ENCODE measurements around the gene TMEM258.

The TMEM258 gene

GRCh38 chr11:61792310-61793082, at the start of gene TMEM258, which contains the start of gene FEN1:
Gene TMEM258, minus strand, starts transcription at chr11:61792599. Its CDS starts 41 bp downstream, at chr11:61792558.
Gene FEN1, plus strand, starts transcription at chr11:61792911. Its CDS starts 2,451 bp downstream, at chr11:61795362.
- peak within 1 kb of the TSS; percentile 95 for H3K4me3 ChIP-seq
- H3K36me3 ChIP-seq (replicated peaks) = peaks cover 68% of the 10 kb centered on the region
- H3K27me3 ChIP-seq (ENCODE audit: low read depth) = no peaks in the 10 kb centered on the region
- in situ Hi-C loops (cut with MboI; ENCODE audit: low sequenced_read_pairs) = no loop called here
- peak; percentile 90 to 93 for DNase-seq (ENCODE audit: low spot score in 2 of 2)
- H3K9me3 ChIP-seq = no peaks in the 10 kb centered on the region
- peaks cover 16% of the 10 kb centered on the region for H3K4me1 ChIP-seq

DNA sequence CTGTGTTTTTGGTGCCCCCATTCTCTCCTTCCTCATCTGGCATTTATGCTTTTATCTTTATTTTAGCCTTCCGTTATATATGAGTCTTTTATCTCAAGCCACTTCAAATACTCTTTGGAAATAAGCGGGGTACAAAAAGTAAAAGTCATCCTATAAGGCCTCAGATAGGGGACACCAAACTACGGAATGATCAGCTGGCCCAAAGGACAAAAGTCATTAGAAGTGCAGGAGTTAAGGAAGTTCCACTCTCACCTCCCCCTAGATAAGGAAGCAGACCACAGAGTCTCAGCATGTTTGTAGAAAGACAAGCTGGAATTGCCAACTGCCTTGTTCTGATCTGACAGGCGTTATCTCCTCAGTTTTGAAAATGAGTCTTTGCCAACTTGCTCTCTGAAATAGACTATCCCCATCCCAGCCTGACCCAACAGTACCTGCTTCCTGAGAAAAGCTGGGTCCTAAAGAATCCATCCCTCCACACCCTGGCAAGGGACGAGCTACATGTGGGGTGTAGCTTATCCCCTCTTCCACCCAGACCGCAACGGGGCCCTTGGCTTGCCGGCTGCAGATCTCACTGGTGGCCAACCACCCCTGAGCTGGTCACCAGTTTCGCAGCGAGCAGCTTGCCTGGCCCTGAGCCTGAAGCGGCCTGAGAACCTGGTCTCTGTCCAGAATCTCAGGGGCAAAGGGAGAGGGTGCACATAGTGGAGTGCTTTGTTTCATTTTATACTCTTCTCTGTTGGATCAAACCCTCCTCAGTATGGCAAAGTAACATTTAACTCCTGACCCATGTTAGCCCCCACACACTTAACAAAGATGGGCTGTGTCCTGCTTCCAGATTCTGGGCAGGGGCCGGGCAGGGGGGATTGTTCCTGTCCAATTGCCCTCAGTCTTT, 49.5 kb upstream of the TMEM258 start:
- in situ Hi-C loops (cut with MboI; ENCODE audit: low sequenced_read_pairs) = no loop called here
- H3K27me3 ChIP-seq (ENCODE audit: low read depth) = no peaks in the 10 kb centered on the region
- H3K4me3 ChIP-seq = no peak overlapping the region
- H3K9me3 ChIP-seq = no peaks in the 10 kb centered on the region
- no peaks in the 10 kb centered on the region for H3K4me1 ChIP-seq
- no peak for DNase-seq (ENCODE audit: low spot score in 2 of 2)
- H3K36me3 ChIP-seq (replicated peaks) = peaks cover 79% of the 10 kb centered on the region

- Histone ChIP-seq H3K4me3 (no peak overlapping the region), H3K36me3 (replicated peaks) (peaks cover 77% of the 10 kb centered on the region)
- in situ Hi-C loops (cut with MboI; ENCODE audit: low sequenced_read_pairs) = no loop called here
These were observed 48.0 kb upstream of the TMEM258 start for GRCh38 chr11:61840371-61840770.

GRCh38 chr11:61839742-61840141, 47.3 kb upstream of the TMEM258 start:
- no peaks in the 10 kb centered on the region for H3K4me1 ChIP-seq
- H3K9me3 ChIP-seq = no peaks in the 10 kb centered on the region
- DNase-seq (ENCODE audit: low spot score in 2 of 2) = no peak
- peaks cover 74% of the 10 kb centered on the region for H3K36me3 ChIP-seq (replicated peaks)
- H3K27me3 ChIP-seq (ENCODE audit: low read depth) = no peaks in the 10 kb centered on the region
- H3K4me3 ChIP-seq = no peak overlapping the region
- in situ Hi-C loops (cut with MboI; ENCODE audit: low sequenced_read_pairs) = no loop called here

More at GRCh38 chr11:61840371-61840770, 48.0 kb upstream of the TMEM258 start:
- no peak for DNase-seq (ENCODE audit: low spot score in 2 of 2)
- Histone ChIP-seq H3K27me3 (ENCODE audit: low read depth) (no peaks in the 10 kb centered on the region), H3K4me1 (no peaks in the 10 kb centered on the region), H3K9me3 (no peaks in the 10 kb centered on the region)

DNA sequence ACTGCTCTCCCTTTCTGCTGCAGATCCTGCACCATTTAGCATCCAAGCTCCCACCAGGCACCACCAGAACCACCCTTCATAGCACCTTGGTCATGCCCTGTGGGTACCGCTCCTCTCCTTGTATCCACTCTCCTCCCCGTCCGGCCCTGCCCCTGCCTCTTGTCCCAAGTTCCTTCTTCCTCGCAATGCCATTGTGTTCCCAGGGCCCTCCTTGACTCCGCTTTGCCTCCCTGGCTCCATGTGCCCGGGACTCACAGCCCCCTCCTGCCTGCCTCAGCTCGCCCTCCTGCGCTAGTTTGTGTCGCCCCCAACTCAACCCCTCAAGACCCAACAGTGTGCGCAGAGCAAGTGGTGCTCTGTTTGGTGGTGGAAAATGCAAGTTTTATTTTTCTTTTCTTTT, 46.5 kb upstream of the TMEM258 start:
- in situ Hi-C loops (cut with MboI; ENCODE audit: low sequenced_read_pairs) = no loop called here
- DNase-seq (ENCODE audit: low spot score in 2 of 2) = no peak
- H3K9me3 ChIP-seq = no peaks in the 10 kb centered on the region
- peaks cover 4% of the 10 kb centered on the region for H3K4me1 ChIP-seq
- H3K36me3 ChIP-seq (replicated peaks) = peaks cover 70% of the 10 kb centered on the region
- H3K4me3 ChIP-seq = no peak overlapping the region
- no peaks in the 10 kb centered on the region for H3K27me3 ChIP-seq (ENCODE audit: low read depth)

DNA sequence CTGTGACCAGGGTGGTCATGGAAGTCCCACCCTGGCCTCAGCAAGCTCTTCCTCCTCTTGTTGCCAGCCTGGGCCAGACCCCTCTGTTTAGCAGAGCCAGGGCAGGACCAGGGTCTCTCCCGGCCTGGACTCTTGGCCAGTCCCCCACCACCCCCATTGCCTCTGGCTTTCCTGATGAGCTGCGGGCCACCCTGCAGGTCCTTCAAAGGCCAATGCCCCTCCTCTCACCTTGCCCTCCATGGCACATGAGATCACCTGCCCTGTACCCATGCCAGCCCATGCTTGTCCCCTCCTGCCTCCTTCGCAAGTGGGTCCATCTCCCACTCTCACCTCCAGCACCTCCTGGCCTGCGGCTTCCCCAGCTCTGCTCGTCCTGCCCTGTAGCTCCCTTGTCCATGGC, 46.1 kb upstream of the TMEM258 start:
- no peak for DNase-seq (ENCODE audit: low spot score in 2 of 2)
- in situ Hi-C loops (cut with MboI; ENCODE audit: low sequenced_read_pairs) = no loop called here
- Histone ChIP-seq H3K27me3 (ENCODE audit: low read depth) (no peaks in the 10 kb centered on the region), H3K4me1 (peaks cover 4% of the 10 kb centered on the region), H3K4me3 (no peak overlapping the region), H3K36me3 (replicated peaks) (peaks cover 70% of the 10 kb centered on the region), H3K9me3 (no peaks in the 10 kb centered on the region)

- H3K4me1 ChIP-seq = peaks cover 4% of the 10 kb centered on the region
- H3K9me3 ChIP-seq = no peaks in the 10 kb centered on the region
- H3K27me3 ChIP-seq (ENCODE audit: low read depth) = no peaks in the 10 kb centered on the region
- peaks cover 64% of the 10 kb centered on the region for H3K36me3 ChIP-seq (replicated peaks)
- no peak for DNase-seq (ENCODE audit: low spot score in 2 of 2)
- no peak overlapping the region for H3K4me3 ChIP-seq
- in situ Hi-C loops (cut with MboI; ENCODE audit: low sequenced_read_pairs) = no loop called here
These were observed 45.1 kb upstream of the TMEM258 start for GRCh38 chr11:61837411-61838005.

GRCh38 chr11:61836193-61836592, 43.8 kb upstream of the TMEM258 start:
- Histone ChIP-seq H3K4me1 (peaks cover 4% of the 10 kb centered on the region), H3K27me3 (ENCODE audit: low read depth) (no peaks in the 10 kb centered on the region), H3K9me3 (no peaks in the 10 kb centered on the region), H3K4me3 (no peak overlapping the region), H3K36me3 (replicated peaks) (peaks cover 51% of the 10 kb centered on the region)
- DNase-seq (ENCODE audit: low spot score in 2 of 2) = no peak
- in situ Hi-C loops (cut with MboI; ENCODE audit: low sequenced_read_pairs) = no loop called here

GRCh38 chr11:61834278-61835048, 42.1 kb upstream of the TMEM258 start:
- no peak overlapping the region for H3K4me3 ChIP-seq
- H3K36me3 ChIP-seq (replicated peaks) = peaks cover 36% of the 10 kb centered on the region
- DNase-seq (ENCODE audit: low spot score in 2 of 2) = peak in 1 of 2 experiments; percentile 57
- peaks cover 15% of the 10 kb centered on the region for H3K4me1 ChIP-seq
- in situ Hi-C loops (cut with MboI; ENCODE audit: low sequenced_read_pairs) = no loop called here
- H3K9me3 ChIP-seq = no peaks in the 10 kb centered on the region
- no peaks in the 10 kb centered on the region for H3K27me3 ChIP-seq (ENCODE audit: low read depth)

- in situ Hi-C loops (cut with MboI; ENCODE audit: low sequenced_read_pairs) = no loop called here
- no peaks in the 10 kb centered on the region for H3K27me3 ChIP-seq (ENCODE audit: low read depth)
- H3K36me3 ChIP-seq (replicated peaks) = peaks cover 31% of the 10 kb centered on the region
- peaks cover 15% of the 10 kb centered on the region for H3K4me1 ChIP-seq
- H3K4me3 ChIP-seq = no peak overlapping the region
- H3K9me3 ChIP-seq = no peaks in the 10 kb centered on the region
- no peak for DNase-seq (ENCODE audit: low spot score in 2 of 2)
These were observed 41.5 kb upstream of the TMEM258 start for GRCh38 chr11:61833926-61834277.

GRCh38 chr11:61833471-61833870, 41.1 kb upstream of the TMEM258 start:
- Histone ChIP-seq H3K27me3 (ENCODE audit: low read depth) (no peaks in the 10 kb centered on the region), H3K36me3 (replicated peaks) (peaks cover 27% of the 10 kb centered on the region), H3K4me3 (no peak overlapping the region), H3K4me1 (peaks cover 15% of the 10 kb centered on the region), H3K9me3 (no peaks in the 10 kb centered on the region)
- DNase-seq (ENCODE audit: low spot score in 2 of 2) = no peak
- in situ Hi-C loops (cut with MboI; ENCODE audit: low sequenced_read_pairs) = no loop called here

DNA sequence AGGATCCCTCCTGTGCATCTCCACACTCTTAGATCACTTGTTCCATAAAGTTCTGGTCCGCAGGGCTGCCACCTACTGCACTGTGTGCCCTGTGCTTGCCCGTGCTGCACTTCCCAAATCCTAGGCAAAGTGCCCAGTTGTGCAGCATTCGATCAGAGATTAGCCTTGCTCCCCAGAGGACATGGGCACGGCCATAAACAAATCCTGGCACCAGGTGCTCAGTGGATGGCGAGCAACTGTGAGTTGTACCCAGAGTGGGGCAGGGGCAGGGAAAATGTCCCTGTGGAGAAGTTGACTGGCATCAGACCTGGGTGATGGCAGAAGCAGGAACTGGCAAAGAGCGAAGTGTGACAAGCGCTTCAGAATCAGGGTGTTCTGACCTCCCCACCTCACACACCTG, 40.4 kb upstream of the TMEM258 start:
- in situ Hi-C loops (cut with MboI; ENCODE audit: low sequenced_read_pairs) = no loop called here
- Histone ChIP-seq H3K9me3 (no peaks in the 10 kb centered on the region), H3K4me1 (peaks cover 15% of the 10 kb centered on the region), H3K27me3 (ENCODE audit: low read depth) (no peaks in the 10 kb centered on the region), H3K36me3 (replicated peaks) (peaks cover 24% of the 10 kb centered on the region), H3K4me3 (no peak overlapping the region)
- DNase-seq (ENCODE audit: low spot score in 2 of 2) = no peak

DNA sequence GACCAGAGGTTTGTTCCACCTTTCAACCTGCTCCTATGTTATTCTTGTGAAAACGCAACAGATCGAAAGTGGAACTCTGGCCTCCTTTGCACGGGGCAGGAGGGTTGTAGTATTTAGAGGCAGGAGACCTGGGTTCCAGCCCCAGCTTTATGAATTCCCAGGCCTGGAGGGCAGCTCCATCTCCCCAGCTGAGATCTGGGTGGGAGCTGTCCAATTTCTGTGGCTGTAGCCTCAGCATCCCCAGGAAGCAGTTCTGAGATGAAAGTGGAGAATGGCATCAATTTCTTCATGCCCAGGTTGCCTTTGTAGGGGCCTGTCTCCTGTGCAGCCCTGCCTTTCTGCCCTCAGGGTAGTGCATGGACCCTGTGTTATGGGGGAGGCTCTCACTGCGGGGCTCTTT, 39.8 kb upstream of the TMEM258 start:
- no peak for DNase-seq (ENCODE audit: low spot score in 2 of 2)
- no peaks in the 10 kb centered on the region for H3K9me3 ChIP-seq
- H3K4me3 ChIP-seq = no peak overlapping the region
- peaks cover 16% of the 10 kb centered on the region for H3K4me1 ChIP-seq
- peaks cover 19% of the 10 kb centered on the region for H3K36me3 ChIP-seq (replicated peaks)
- in situ Hi-C loops (cut with MboI; ENCODE audit: low sequenced_read_pairs) = no loop called here
- H3K27me3 ChIP-seq (ENCODE audit: low read depth) = no peaks in the 10 kb centered on the region

Measured in HAP-1 (cell line).